ENCODE results near the gene PDZRN4.

Gene PDZRN4

DNA sequence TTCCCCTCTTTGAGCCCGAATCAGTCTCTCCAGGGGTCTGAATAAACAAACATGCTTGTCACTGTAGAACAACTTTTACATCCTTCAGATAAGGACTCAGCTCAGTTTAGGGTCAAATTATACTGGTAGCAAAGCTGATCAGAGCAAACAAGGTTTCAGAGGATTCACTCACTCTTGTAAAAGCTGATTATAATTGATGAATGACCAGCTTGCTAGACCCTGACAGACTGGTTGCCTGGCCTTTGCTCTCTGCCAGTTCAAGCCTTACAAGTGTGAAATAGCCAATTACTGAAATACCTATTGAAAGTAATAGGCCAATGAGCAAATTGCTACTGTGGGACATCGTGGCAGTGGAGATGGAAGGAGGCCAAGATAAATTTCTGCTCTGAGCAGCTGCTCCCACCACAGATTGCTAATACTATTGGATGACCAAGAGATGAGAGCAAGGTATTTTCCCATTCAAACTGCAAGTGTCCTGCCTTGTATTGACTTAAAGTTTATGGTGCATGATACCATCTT, 177.6 kb downstream of the PDZRN4 start:
- TF ChIP-seq, protein P1, sequence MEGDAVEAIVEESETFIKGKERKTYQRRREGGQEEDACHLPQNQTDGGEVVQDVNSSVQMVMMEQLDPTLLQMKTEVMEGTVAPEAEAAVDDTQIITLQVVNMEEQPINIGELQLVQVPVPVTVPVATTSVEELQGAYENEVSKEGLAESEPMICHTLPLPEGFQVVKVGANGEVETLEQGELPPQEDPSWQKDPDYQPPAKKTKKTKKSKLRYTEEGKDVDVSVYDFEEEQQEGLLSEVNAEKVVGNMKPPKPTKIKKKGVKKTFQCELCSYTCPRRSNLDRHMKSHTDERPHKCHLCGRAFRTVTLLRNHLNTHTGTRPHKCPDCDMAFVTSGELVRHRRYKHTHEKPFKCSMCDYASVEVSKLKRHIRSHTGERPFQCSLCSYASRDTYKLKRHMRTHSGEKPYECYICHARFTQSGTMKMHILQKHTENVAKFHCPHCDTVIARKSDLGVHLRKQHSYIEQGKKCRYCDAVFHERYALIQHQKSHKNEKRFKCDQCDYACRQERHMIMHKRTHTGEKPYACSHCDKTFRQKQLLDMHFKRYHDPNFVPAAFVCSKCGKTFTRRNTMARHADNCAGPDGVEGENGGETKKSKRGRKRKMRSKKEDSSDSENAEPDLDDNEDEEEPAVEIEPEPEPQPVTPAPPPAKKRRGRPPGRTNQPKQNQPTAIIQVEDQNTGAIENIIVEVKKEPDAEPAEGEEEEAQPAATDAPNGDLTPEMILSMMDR (IDR thresholded peaks at IDR 0.05; ENCODE audit: low read depth, low read length): no peak
- DNase-seq (ENCODE audit: low read depth in 2 of 2): no peak

DNA sequence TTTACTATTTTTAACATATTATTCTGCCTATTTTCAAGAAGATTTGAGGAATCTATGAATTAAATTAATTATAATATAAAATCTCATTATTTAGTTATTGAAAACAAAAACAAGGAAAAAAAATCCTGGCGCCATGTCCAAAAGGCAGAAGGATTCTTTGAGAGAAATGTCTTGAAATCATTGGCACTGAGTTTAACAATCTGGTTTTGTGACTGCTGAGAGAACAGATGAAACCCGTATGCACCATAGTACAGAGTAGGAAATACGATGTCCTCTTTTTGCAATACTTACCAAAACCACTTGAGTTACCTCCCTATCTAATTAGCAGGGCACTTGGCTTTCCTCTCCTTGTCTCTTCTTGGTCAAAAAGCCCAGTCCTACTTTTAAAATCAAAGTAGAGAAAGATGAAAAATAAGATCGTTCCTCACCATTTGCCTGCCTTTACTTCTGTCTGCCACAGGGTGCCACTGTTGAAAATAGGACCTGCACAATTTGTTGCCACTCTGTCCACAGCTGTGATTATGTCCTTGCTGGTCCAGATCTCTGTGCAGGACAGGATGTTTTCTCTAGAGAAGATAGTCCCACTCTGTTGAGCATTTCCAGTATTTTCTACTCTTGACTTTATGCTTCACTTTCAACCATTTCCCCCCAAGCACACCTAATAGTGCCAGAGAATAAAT, 179.7 kb downstream of the PDZRN4 start:
- no peak for DNase-seq (ENCODE audit: low read depth in 2 of 2)
- TF ChIP-seq, protein P1 (IDR thresholded peaks at IDR 0.05; ENCODE audit: low read depth, low read length): peak; percentile 15
- no peak overlapping the region for H3K4me3 ChIP-seq (replicated peaks in 1 of 2; ENCODE audit: low read depth in 2 of 2, low read length in 2 of 2)

More for the DNA sequence above, 177.6 kb downstream of the PDZRN4 start:
- no peak overlapping the region for H3K4me3 ChIP-seq (replicated peaks in 1 of 2; ENCODE audit: low read depth in 2 of 2, low read length in 2 of 2)

DNA sequence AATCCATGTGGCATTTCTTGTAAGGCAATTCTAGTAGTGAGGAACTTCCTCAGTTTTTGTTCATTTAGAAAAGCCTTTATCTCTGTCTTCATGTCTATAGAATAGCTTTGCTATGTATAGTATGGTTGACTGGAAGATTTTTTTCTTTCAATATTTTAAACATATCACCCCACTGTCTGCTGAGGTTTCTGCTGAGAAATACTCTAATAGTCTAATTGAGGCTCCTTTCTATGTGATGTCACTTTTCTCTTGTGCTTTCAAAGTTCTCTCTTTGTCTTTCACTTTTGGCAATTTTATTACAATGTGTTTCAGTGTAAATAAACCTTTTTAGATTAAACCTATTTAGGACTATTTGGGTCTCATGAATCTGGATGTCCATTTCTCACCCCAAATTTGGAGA, 192.8 kb downstream of the PDZRN4 start:
- DNase-seq (ENCODE audit: low read depth in 2 of 2): no peak
- TF ChIP-seq, protein P1 (IDR thresholded peaks at IDR 0.05; ENCODE audit: low read depth, low read length): no peak
- no peak overlapping the region for H3K4me3 ChIP-seq (replicated peaks in 1 of 2; ENCODE audit: low read depth in 2 of 2, low read length in 2 of 2)

DNA sequence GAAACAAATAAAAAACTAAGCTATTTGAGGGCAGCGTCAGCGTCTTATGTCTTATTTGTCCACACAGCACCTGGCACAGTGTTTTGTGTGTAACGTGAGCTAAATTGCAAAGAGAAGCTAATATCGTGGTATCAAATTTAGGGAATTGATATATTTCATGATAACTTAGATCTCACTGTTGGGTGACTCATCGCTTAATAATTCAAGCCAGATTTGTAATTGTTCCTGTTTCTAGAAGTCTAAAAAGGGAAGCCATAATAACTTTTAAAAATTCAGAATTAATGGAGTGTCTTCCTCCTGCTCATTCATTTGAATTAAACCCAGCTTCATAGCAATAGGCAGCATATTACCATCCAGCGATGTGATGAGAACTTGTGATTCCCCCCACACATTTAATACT, 214.7 kb downstream of the PDZRN4 start:
- TF ChIP-seq, protein P1 (IDR thresholded peaks at IDR 0.05; ENCODE audit: low read depth, low read length): no peak
- no peak overlapping the region for H3K4me3 ChIP-seq (replicated peaks in 1 of 2; ENCODE audit: low read depth in 2 of 2, low read length in 2 of 2)
- DNase-seq (ENCODE audit: low read depth in 2 of 2): no peak

DNA sequence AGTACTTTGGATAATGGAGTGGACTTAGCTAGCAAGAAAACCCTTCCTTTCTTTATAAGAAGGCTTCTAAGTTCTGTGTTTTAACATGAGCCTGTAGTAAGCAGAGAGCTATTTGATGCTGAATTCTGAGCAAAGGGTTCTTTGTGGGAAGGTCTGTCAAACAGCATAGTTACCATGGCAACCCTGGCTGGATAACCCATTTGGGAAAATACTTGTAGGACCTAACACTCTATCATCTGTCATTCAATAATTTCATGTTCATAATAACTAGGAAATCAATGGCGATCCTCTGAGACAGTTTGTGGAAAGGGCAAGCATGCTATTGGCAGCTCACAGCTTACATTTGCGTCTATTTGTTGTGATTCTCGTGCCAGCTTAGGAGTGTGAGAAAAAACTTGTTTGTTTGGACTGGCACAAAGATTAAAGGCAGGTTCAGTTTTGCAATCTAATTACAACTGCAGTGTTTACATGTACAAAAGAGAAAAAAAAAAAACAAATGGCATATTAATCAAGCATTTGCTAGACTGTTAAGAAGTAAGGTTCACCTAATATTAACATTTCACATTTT, 219.2 kb downstream of the PDZRN4 start:
- TF ChIP-seq, protein P1 (IDR thresholded peaks at IDR 0.05; ENCODE audit: low read depth, low read length): no peak

DNA sequence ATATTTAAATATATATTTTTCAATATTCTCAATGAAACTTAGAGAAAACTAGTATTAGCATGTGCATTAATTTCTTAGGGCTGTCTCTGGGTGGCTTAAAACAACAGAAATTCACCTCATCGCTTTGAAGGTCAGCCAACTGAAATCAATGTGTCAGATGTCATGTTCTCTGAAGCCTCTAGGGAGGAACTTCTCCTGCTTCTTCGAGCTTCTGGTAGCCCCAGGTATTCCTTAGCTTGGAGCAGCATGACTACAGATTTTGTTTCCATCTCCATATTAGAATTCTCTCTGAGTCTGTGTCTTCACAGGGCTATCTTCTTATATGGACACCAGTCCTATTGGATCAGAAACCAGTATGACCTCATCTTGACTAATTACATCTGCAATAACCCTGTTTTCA, 221.5 kb downstream of the PDZRN4 start:
- TF ChIP-seq, protein P1 (IDR thresholded peaks at IDR 0.05; ENCODE audit: low read depth, low read length): no peak
- DNase-seq (ENCODE audit: low read depth in 2 of 2): no peak
- no peak overlapping the region for H3K4me3 ChIP-seq (replicated peaks in 1 of 2; ENCODE audit: low read depth in 2 of 2, low read length in 2 of 2)

More for the DNA sequence above, 219.2 kb downstream of the PDZRN4 start:
- DNase-seq (ENCODE audit: low read depth in 2 of 2): no peak
- no peak overlapping the region for H3K4me3 ChIP-seq (replicated peaks in 1 of 2; ENCODE audit: low read depth in 2 of 2, low read length in 2 of 2)

Measured in cardiac fibroblast (primary cell).